Measurements from ENCODE around the gene NUP210L.

DNA sequence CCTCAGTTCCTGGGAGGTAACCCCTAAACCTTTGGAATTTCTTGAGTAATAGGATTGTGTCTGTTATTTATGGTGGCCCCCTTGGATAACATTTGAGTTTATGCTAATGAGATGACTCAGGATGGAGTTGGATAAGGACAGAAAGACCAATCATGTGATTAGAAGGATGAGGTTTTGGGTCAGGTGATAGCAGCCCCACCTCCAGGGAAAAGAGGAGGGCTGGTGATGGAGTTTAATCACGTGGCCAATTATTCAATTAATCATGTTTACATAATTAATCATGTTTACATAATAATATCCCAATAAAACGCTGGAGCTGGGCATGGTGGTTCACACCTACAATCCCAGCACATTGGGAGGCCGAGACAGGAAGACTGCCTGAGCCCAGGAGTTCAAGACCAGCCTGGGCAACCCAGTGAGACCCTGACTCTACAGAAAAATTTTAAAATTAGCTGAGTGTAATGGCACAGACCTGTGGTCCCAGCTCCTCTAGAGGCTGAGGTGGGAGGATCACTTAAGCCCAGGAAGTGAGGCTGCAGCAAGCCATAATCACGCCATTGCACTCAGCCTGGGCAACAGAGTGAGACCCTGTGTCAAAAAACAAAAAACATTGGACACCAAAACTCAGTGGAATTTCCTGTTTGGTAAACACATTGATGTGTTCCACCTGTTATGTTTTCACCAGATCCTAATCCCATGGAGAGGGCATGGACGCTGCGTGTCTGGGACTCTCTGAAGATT, 73.3 kb downstream of the NUP210L start:
- TF ChIP-seq, protein P1, sequence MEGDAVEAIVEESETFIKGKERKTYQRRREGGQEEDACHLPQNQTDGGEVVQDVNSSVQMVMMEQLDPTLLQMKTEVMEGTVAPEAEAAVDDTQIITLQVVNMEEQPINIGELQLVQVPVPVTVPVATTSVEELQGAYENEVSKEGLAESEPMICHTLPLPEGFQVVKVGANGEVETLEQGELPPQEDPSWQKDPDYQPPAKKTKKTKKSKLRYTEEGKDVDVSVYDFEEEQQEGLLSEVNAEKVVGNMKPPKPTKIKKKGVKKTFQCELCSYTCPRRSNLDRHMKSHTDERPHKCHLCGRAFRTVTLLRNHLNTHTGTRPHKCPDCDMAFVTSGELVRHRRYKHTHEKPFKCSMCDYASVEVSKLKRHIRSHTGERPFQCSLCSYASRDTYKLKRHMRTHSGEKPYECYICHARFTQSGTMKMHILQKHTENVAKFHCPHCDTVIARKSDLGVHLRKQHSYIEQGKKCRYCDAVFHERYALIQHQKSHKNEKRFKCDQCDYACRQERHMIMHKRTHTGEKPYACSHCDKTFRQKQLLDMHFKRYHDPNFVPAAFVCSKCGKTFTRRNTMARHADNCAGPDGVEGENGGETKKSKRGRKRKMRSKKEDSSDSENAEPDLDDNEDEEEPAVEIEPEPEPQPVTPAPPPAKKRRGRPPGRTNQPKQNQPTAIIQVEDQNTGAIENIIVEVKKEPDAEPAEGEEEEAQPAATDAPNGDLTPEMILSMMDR (IDR thresholded peaks at IDR 0.05; ENCODE audit: extremely low read depth in 1 of 2, insufficient read depth in 1 of 2, low read depth in 1 of 2, low read length in 2 of 2): no peak
- TF ChIP-seq POLR2A (IDR thresholded peaks at IDR 0.05; ENCODE audit: low read depth, low read length): no peak
- no peak for TF ChIP-seq EZH2 (IDR thresholded peaks at IDR 0.05; ENCODE audit: borderline replicate concordance, low read depth, low read length, severe bottlenecking)

All from endothelial cell of umbilical vein (primary cell).